Heart left ventricle (tissue), 13 donors: ENCODE results near the gene PAK4.

ENCODE experiments used
- CTCF ChIP-seq, 12 donors: fragments of 200-600 bp; sonication (generic) in 4 of 12; IDR thresholded peaks; one replicate each; pipeline versions ENCODE4 v1.5.0 to v1.8.0; 2018 to 2022; ENCODE audit warnings: antibody characterized with exemption in 12 of 12, mild to moderate bottlenecking in 5 of 12
- POLR2A ChIP-seq, 2 donors: fragments of 450-650 bp; IDR thresholded peaks; one replicate each; pipeline ENCODE4 v1.6.1; 2017; ENCODE audit warnings: antibody characterized with exemption in 2 of 2, mild to moderate bottlenecking in 2 of 2, moderate library complexity in 2 of 2
- donor health status: ischemic (EF 13 %, LVEDD 7.1; RV severe dilation, severe dysfunction).
- donor health status: DM: no; HTN: yes; CAD: no.
- donor health status: DM: no; HTN: no; CAD: no.
- donor health status: ischemic (EF 25% LVEDD 6.9; RV normal size, moderate dysfunction).
- donor health status: ischemic (EF 25% LVEDD 5.7; RV mildly dilated, moderate dysfunction).
- donor health status: ischemic (EF 35%, LVEDD 5.7; RV mildly dilated, moderate dysfunction).
- donor health status: nonischemic (EF 11% LVEDD 7.7; RV severe dilation, severe dysfunction).
- donor health status: DM: yes; HTN: yes; CAD: no.
- donor health status: PGD.
- donor health status: ischemic (EF 29% LVEDD 5.4; RV normal size, mild dysfunction).
- donor health status: nonischemic (EF 23%, LVEDD 6.1; RV moderate dilation, normal function).

- TF ChIP-seq POLR2A (IDR thresholded peaks at IDR 0.05) (no peak), CTCF (IDR thresholded peaks at IDR 0.05) (no peak)
Observed at GRCh38 chr19:39157275-39157996, 31.9 kb downstream of the PAK4 start.
